Fibroblast of skin of right quadriceps (primary cell): Measurements from ENCODE around the gene NCR1.
"Not testable (repeated sequence)": the region's sequence is repeated elsewhere in the genome, so short reads cannot be mapped to it uniquely, and the experiment has no call there.

Source experiments
- DNase-seq: peaks from one replicate; pipeline ENCODE4 v3.0.0-alpha.2; 2013

The NCR1 gene

DNA sequence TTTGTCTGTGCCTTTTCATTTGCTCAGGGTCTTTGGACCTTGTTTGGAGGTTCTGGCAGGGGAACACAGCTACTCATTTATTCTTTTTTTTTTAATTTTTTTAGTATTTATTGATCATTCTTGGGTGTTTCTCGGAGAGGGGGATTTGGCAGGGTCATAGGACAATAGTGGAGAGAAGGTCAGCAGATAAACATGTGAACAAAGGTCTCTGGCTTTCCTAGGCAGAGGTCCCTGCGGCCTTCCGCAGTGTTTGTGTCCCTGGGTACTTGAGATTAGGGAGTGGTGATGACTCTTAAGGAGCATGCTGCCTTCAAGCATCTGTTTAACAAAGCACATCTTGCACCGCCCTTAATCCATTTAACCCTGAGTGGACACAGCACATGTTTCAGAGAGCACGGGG lies 2.0 kb downstream of the NCR1 start:
- not testable (repeated sequence) for DNase-seq

DNA sequence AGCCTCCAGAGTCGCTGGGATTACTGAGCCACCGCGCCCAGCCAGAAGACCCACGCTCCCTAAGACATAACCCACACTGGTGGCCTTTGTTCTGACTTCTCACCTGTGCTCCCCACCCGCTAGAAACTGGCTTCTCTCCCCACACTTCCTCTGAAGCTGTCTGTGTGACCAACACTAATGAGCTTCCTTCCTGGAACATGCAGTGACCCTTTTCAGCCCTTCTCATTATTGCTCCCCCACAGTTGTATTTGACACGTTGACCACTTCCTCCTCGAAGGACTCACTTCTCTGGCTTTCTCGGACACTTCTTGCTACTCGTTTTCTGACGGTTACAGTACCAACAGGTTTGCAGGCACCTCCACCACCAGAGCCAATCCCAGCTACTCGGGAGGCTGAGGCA lies 10.9 kb downstream of the NCR1 start:
- DNase-seq, result no peak

DNA sequence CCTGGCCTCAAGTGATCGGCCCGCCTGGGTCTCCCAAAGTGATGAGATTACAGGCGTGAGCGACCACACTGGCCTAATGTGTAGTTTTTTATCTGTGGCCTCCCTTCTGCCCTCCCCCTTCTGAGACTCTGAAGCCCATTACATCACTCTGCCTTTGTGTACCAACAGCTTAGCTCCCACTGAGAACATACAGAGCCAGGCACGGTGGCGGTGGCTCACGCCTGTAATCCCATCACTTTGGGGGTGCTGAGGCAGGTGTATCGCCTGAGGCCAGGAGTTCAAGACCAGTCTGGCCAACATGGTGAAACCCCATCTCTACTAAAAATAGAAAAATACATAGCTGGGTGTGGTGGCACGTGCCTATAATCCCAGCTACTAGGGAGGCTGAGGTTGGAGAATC lies 12.6 kb downstream of the NCR1 start:
- DNase-seq, result no peak

DNA sequence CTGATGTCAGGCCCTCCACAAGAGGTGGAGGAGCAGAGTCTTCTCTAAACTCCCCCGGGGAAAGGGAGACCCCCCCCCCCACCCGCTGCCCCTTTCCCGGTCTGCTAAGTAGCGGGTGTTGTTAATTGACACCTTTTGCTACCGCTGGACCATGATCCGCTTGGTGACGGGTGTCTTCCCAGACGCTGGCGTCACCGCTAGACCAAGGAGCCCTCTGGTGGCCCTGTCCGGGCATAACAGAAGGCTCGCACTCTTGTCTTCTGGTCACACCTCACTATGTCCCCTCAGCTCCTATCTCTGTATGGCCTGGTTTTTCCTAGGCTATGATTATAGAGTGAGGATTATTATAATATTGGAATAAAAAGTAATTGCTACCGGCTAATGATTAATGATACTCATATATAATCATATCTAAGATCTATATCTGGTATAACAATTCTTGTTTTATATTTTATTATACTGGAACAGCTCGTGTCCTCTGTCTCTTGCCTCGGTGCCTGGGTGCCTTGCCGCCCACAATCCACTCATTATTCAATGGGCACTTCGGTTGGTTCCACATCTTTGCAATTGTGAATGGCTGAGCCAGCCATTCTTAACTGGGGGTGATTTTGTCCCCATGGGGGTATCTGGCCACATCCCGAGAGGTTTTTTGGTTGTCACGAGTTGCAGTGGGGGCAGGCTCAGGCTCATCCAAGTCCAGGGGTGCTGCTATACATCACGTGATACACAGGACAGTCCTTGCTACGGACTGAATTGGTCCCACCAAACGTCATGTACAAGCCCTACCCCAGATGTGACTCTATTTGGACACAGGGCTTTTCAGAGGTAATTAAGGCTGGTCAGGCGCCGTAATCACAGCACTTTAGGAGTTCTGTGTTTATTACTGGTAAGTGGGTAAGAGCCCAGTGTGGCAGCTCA lies 14.0 kb downstream of the NCR1 start:
- DNase-seq, result not testable (repeated sequence)

DNA sequence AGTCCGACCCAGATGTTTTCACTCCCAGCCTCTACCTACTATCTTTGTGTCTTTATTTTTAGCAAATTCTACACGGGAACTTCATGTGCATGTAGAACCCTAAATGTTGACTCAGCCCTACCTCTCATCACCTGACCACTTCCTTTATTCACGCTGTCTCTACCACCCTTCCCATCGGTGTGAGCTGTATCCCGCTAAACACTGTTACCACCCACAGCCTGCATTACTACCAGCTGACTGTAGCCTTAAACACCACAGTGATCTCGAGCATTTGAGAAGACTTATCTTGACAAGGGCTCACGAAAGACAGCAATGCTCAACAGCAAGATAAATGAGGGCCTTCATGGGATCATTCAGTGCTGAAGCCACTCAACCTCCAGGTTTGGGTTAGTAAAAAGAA lies 15.1 kb downstream of the NCR1 start:
- no peak for DNase-seq

DNA sequence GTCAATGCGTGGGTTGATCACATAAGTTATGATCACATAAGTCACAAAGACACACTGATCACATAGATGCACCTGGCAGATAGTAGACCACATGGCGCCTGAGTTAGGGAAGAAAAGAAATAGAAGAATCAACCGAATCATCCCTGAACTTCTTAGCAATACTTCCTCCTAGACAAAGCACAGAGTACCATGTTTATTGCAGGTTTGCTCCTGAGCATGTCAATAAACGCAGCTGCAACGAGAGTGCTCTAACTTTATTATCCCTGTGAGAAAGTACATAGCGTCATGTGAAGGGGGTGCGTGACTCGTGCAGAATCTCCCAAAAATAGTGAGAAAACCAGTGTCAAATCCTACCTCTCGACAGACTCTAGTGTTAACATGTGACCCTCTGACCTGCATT lies 17.3 kb downstream of the NCR1 start:
- DNase-seq, result no peak

- DNase-seq, result no peak
Observed at GRCh38 chr19:54928299-54928698, 22.4 kb downstream of the NCR1 start.

GRCh38 chr19:54937926-54938325 lies 32.0 kb downstream of the NCR1 start:
- no peak for DNase-seq

DNA sequence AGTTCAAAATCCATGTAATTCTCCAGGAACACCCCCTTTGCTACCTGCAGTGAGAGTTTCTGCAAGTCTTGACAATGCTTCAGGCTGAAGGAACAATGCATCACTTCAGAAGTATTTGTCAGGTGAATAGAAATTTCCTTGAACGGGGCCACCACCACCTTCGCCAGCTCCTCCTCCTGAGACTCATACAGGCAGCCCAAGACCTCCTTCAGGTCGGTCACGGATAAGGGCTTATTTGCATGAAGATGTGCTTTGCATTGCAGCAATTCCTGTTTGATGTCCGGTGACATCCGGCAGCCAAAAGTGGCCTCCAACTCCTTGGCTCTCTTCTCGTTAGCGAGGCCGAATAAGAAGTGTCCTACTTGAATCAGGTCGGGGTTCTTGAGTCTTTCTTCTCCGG lies 33.0 kb downstream of the NCR1 start:
- no peak for DNase-seq

DNA sequence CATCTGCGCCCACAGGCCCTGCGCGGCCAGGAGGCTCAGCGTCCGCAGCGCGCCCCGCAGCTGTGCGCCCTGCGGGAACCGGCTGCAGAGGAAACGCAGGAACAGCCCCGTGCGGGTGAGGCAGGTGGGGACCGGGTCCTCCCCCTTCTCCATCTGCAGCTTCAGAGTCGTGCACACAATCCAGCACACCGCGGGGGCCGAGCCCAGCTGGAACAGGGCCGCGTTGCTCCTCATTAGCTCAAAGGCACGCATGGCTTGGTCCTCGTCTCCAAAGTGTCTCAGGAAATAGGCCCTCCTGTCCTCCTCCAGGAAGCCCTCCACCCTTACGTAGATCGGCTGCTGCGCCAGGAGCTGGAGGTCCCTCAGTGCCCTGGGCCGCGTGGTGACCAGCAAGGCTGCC lies 33.6 kb downstream of the NCR1 start:
- not testable (repeated sequence) for DNase-seq

GRCh38 chr19:54943772-54944361 lies 37.9 kb downstream of the NCR1 start:
- DNase-seq, result not testable (repeated sequence)

DNA sequence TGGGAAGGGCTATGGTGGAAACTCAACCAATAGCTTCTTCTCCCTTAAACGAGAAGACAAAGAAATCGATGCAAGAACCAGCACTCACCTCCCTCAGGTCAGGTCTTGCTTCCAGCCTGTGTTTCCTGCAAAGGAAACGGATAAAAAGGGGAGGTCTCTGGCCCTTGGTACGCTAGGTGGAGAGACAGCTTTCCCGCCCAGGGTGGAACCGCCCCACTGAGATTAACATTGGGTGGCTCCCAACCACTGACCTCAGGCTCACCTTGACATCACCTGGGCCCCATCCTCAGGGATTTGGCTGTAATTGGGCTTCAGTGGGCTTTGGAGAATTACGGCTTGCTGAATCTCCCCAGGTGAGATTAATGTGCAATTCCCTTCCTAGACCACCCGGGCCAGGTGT lies 41.4 kb downstream of the NCR1 start, which contains the start of gene NLRP7:
Gene NLRP7, minus strand, starts transcription at position 150 of the 400 bp plus-strand sequence.
- no peak for DNase-seq

DNA sequence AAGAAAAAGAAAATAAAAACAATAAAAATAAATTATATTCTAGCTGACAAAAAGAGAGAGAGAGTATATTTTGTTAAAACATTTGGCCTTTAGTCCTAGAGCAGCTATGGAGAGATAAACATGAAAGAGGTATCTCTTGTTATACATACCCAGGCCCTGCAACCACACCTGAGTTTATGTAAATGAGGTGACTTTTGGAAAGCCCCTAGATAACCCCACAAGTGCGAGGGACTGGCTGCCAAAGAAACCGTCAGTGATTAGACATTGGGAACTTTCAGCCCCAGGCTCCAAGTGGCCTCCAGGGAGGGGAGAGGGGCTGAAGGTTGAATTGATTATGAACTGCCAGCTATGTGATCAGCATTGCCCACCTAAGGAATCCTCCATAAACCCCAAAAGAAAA lies 43.5 kb downstream of the NCR1 start:
- DNase-seq, result no peak

DNA sequence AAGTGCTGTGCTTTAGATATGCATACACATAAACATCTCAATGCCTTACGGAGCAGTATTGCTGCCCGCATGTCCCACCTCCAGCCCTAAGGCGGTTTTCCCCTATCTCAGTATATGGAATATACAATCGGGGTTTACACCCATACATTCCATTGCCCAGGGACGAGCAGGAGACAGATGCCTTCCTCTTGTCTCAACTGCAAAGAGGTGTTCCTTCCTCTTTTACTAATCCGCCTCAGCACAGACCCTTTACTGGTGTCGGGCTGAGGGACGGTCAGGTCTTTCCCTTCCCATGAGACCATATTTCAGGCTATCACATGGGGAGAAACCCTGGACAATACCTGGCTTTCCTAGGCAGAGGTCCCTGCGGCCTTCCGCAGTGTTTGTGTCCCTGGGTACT lies 44.6 kb downstream of the NCR1 start:
- not testable (repeated sequence) for DNase-seq

DNA sequence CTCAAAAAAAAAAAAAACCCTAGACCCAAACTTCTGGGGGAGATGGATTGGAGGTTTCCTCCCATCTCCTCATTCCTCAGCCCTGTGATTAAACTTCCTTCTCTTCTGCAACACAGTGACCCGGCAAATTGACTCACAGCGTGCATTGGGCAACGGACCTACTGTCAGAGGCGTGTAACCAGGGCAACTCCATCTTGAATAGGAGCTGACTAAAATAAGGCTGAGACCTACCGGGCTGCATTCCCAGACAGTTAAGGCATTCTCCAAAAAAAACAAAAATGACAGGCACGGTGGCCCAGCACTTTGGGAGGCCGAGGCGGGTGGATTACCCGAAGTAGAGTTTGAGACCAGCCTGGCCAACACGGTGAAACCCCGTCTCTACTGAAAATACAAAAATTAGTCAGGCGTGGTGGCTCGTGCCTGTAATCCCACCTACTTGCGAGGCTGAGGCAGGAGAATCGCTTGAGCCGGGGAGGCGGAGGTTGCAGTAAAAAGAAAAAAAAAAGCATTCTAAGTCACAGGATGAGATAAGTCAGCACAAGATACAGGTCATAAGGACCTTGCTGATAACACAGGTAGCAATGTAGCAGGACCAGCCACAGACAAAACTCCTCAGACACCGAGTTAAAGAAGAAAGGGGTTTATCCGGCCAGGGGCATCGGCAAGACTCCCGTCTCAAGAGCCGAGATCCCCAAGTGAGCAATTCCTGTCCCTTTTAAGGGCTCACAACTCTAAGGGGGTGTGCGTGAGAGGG lies 46.8 kb downstream of the NCR1 start:
- DNase-seq, result no peak

- not testable (repeated sequence) for DNase-seq
Observed at GRCh38 chr19:54953345-54953713, 47.4 kb downstream of the NCR1 start.

GRCh38 chr19:54955376-54955775 lies 49.4 kb downstream of the NCR1 start:
- DNase-seq, result no peak

- DNase-seq, result no peak
Observed at GRCh38 chr19:54959840-54960239, 53.9 kb downstream of the NCR1 start.
